ENCODE measurements around the gene OPN1SW. TPM values are rescaled to one million over a fixed set of nuclear protein-coding genes. Genes with fewer than 3 reads are reported as not detected.

The OPN1SW gene
- total RNA-seq, 4 donors from 2014 or later, result not detected

- no peak for TF ChIP-seq EP300 (IDR thresholded peaks at IDR 0.05)
- H3K4me3 ChIP-seq, result no peak overlapping the region
- 66% methylated on average over 2 of the region's 2 CpGs for WGBS
- no peaks in the 10 kb centered on the region for H3K36me3 ChIP-seq
- no peaks in the 10 kb centered on the region for H3K27me3 ChIP-seq
- H3K27ac ChIP-seq, result no peak overlapping the region
- DNase-seq (ENCODE audit: low spot score in 2 of 2), result no peak
- no peaks in the 10 kb centered on the region for H3K9me3 ChIP-seq
- no peaks in the 10 kb centered on the region for H3K4me1 ChIP-seq
Measured at GRCh38 chr7:128732521-128733277, 42.9 kb downstream of the OPN1SW start.

- H3K27me3 ChIP-seq, result no peaks in the 10 kb centered on the region
- no peaks in the 10 kb centered on the region for H3K4me1 ChIP-seq
- no peaks in the 10 kb centered on the region for H3K36me3 ChIP-seq
- WGBS, result 89% methylated on average over 8 of the region's 8 CpGs
- TF ChIP-seq EP300 (IDR thresholded peaks at IDR 0.05) (no peak), POLR2AphosphoS5 (IDR thresholded peaks at IDR 0.05) (no peak), POLR2A (IDR thresholded peaks at IDR 0.05) (no peak), CTCF (IDR thresholded peaks at IDR 0.05) (no peak)
- H3K27ac ChIP-seq, result no peak overlapping the region
- H3K4me3 ChIP-seq, result no peak overlapping the region
- H3K9me3 ChIP-seq, result no peaks in the 10 kb centered on the region
- no peak for DNase-seq (ENCODE audit: low spot score in 2 of 2)
Measured at GRCh38 chr7:128731184-128731583, 44.4 kb downstream of the OPN1SW start.

- no peaks in the 10 kb centered on the region for H3K9me3 ChIP-seq
- no peak for TF ChIP-seq CTCF (IDR thresholded peaks at IDR 0.05)
- TF ChIP-seq POLR2AphosphoS5 (IDR thresholded peaks at IDR 0.05), result no peak
- TF ChIP-seq EP300 (IDR thresholded peaks at IDR 0.05), result no peak
- no peak for TF ChIP-seq POLR2A (IDR thresholded peaks at IDR 0.05)
- no peak for DNase-seq (ENCODE audit: low spot score in 2 of 2)
- H3K4me3 ChIP-seq, result no peak overlapping the region
- WGBS, result 68% methylated on average over 4 of the region's 4 CpGs
- no peaks in the 10 kb centered on the region for H3K4me1 ChIP-seq
- no peaks in the 10 kb centered on the region for H3K36me3 ChIP-seq
- H3K27me3 ChIP-seq, result no peaks in the 10 kb centered on the region
- H3K27ac ChIP-seq, result no peak overlapping the region
Measured at GRCh38 chr7:128729494-128729893, 46.1 kb downstream of the OPN1SW start.

GRCh38 chr7:128728598-128728997 is 47.0 kb downstream of the OPN1SW start:
- Histone ChIP-seq H3K9me3 (no peaks in the 10 kb centered on the region), H3K4me3 (no peak overlapping the region), H3K4me1 (no peaks in the 10 kb centered on the region), H3K27me3 (no peaks in the 10 kb centered on the region), H3K36me3 (no peaks in the 10 kb centered on the region), H3K27ac (no peak overlapping the region)
- TF ChIP-seq POLR2AphosphoS5 (IDR thresholded peaks at IDR 0.05) (no peak), EP300 (IDR thresholded peaks at IDR 0.05) (no peak), CTCF (IDR thresholded peaks at IDR 0.05) (no peak), POLR2A (IDR thresholded peaks at IDR 0.05) (no peak)
- DNase-seq (ENCODE audit: low spot score in 2 of 2), result no peak
- 54% methylated on average over 2 of the region's 2 CpGs for WGBS

- DNase-seq (ENCODE audit: low spot score in 2 of 2), result no peak
- WGBS, result 77% methylated on average over 4 of the region's 4 CpGs
- H3K27ac ChIP-seq, result no peak overlapping the region
Measured at GRCh38 chr7:128727239-128727638, 48.4 kb downstream of the OPN1SW start.

More at GRCh38 chr7:128727239-128727638, 48.4 kb downstream of the OPN1SW start:
- TF ChIP-seq EP300 (IDR thresholded peaks at IDR 0.05), result no peak
- no peak for TF ChIP-seq POLR2AphosphoS5 (IDR thresholded peaks at IDR 0.05)
- TF ChIP-seq CTCF (IDR thresholded peaks at IDR 0.05), result no peak
- TF ChIP-seq POLR2A (IDR thresholded peaks at IDR 0.05), result no peak
- Histone ChIP-seq H3K27me3 (no peaks in the 10 kb centered on the region), H3K4me1 (no peaks in the 10 kb centered on the region), H3K9me3 (no peaks in the 10 kb centered on the region), H3K4me3 (no peak overlapping the region), H3K36me3 (no peaks in the 10 kb centered on the region)
